ENCODE measurements around the gene GOSR1.
"Not testable (repeated sequence)": the region's sequence is repeated elsewhere in the genome, so short reads cannot be mapped to it uniquely, and the experiment has no call there.

GOSR1 gene

GRCh38 chr17:30506481-30506880 lies 29.3 kb downstream of the GOSR1 start:
- no peak for DNase-seq

- DNase-seq, result no peak
These were observed 36.1 kb downstream of the GOSR1 start for GRCh38 chr17:30513346-30513745.

GRCh38 chr17:30514895-30515596 lies 37.8 kb downstream of the GOSR1 start:
- DNase-seq, result no peak

- no peak for DNase-seq
These were observed 40.6 kb downstream of the GOSR1 start for GRCh38 chr17:30517786-30518185.

- no peak for DNase-seq
These were observed 42.0 kb downstream of the GOSR1 start for GRCh38 chr17:30519166-30519565.

DNA sequence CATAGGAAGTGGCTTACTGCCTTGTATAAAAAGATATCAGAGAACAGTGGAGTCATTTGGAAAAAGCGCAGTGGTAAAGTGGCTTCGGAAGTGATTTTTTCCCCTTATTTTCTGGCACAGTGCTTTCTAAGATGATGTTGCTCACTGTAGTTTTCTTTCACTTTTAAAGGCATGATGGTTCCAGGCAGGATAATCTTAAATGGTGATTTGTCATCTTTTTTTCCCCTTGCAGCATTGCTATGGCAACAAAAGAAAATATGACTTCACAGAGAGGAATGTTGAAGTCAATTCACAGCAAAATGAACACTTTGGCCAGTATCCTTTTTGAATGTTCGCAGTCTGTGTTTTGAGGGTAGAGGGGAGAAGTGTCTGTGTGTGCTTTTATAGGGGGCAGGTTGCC lies 42.5 kb downstream of the GOSR1 start:
- DNase-seq, result no peak

DNA sequence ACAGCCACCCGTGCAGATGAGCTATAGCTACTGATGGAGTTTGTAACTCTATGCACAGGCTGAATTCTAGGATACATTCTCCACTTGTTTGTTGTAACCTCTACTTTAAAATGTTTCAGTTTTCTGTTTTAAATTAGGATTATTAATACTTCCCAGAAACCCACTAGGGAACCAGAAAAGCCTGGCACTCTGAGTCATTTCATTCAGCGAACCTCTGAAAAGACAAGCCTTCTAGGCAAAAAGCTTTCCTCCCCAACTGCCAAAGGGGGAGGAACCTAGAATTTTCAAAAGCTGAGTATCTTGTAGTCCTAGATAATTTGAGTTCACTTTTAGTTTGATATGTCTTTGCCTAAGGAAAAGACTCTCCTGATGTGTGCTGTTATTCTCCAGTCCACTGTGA lies 43.2 kb downstream of the GOSR1 start:
- DNase-seq, result no peak

GRCh38 chr17:30520882-30521281 lies 43.7 kb downstream of the GOSR1 start:
- no peak for DNase-seq

DNA sequence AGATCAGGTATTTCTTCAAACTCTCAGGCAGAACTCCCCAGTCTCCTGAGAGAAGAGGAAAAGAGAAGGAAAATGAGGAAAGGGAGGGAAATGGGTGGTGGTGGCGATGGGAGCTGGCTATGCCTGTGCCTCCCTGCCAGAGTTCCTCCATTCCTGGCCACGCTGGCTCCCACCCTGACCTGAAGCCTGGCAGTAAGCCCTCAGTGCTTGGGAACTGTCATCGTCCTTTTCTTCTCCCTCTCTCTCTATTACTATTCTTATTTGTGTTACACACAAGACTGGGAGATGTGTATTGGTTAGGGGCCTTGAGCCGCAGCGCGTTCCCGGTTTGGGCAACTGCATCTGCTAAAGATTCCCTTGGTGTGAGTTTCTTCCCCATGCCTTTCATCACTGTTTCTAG lies 44.6 kb downstream of the GOSR1 start:
- DNase-seq, result no peak

DNA sequence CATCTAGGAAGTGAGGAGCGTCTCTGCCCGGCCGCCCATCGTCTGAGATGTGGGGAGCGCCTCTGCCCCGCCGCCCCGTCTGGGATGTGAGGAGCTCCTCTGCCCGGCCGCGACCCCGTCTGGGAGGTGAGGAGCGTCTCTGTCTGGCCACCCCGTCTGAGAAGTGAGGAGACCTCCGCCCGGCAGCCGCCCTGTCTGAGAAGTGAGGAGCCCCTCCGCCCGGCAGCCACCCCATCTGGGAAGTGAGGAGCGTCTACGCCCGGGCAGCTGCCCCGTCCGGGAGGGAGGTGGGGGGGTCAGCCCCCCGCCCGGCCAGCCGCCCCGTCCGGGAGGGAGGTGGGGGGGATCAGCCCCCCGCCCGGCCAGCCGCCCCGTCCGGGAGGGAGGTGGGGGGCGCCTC lies 46.0 kb downstream of the GOSR1 start:
- DNase-seq, result not testable (repeated sequence)

GRCh38 chr17:30524847-30525246 lies 47.6 kb downstream of the GOSR1 start:
- DNase-seq, result no peak

- DNase-seq, result no peak
These were observed 49.2 kb downstream of the GOSR1 start for GRCh38 chr17:30526401-30526800.

DNA sequence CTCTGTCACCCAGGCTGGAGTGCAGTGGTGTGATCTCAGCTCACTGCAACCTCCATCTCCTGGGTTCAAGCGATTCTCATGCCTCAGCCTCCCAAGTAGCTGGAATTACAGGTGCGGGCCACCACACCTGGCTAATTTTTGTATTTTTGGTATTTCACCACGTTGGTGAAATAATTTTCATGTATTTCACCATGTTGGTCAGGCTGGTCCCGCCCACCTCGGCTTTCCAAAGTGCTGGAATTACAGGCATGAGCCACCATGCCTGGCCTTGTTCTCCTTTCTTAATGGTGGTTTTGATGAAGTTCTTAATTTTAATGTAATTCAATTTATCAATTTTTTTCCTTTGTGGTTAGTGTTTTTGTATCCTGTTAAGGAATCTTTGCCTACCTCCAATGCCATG lies 51.5 kb downstream of the GOSR1 start:
- DNase-seq, result not testable (repeated sequence)

- no peak for DNase-seq
These were observed 53.3 kb downstream of the GOSR1 start for GRCh38 chr17:30530346-30531025.

GRCh38 chr17:30532871-30533270 lies 55.7 kb downstream of the GOSR1 start:
- DNase-seq, result no peak

- DNase-seq, result no peak
These were observed 57.1 kb downstream of the GOSR1 start for GRCh38 chr17:30534298-30534697.

GRCh38 chr17:30534938-30535921 lies 58.0 kb downstream of the GOSR1 start:
- DNase-seq, result no peak

DNA sequence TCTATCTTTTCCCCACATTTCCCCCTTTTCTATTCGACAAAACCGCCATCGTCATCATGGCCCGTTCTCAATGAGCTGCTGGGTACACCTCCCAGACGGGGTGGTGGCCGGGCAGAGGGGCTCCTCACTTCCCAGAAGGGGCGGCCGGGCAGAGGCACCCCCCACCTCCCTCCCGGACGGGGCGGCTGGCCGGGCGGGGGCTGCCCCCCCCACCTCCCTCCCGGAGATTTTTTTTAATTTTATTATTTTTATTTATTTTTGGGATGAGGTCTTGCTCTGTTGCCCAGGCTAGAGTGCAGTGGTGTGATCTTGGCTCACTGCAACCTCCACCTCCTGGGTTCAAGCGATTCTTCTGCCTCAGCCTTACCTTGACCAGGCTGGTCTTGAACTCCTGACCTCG lies 59.6 kb downstream of the GOSR1 start:
- not testable (repeated sequence) for DNase-seq

DNA sequence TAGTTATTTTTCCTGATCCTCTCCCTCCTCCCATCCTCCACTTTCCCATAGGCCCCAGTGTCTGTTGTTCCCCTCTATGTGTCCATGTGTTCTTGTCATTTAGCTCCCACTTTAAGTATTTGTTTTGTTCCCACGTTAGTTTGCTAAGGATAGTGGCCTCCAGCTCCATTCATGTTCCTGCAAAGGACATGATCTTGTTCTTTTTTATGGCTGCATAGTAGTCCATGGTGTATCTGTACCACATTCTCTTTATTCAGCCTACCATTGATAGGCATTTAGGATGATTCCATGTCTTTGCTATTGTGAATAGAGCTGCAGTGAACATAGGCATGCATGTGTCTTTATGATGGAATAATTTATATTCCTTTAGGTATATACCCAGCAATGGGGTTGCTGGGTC lies 60.5 kb downstream of the GOSR1 start:
- not testable (repeated sequence) for DNase-seq

DNA sequence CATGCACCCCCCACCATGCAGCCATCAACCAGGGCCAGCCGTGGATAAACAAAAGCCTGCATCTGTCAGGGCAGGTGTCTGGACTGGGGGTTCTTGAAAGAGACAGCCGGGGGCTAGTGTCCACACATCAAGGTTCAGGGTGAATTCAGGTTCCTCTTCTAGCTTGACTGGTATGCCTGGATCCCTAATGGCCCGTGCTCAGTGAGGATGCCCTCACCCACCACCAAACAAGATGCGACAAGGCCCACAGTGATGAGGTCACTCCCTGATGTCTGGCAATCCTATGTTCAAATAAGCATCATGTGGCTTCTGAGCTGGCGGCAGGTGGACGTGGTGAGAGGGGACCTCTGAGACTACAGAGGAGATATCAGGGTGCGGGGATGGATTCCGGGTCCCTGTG lies 64.6 kb downstream of the GOSR1 start:
- DNase-seq, result peak; percentile 26

- DNase-seq, result no peak
These were observed 66.2 kb downstream of the GOSR1 start for GRCh38 chr17:30543456-30543855.

GRCh38 chr17:30545024-30545423 lies 67.8 kb downstream of the GOSR1 start:
- DNase-seq, result no peak

DNA sequence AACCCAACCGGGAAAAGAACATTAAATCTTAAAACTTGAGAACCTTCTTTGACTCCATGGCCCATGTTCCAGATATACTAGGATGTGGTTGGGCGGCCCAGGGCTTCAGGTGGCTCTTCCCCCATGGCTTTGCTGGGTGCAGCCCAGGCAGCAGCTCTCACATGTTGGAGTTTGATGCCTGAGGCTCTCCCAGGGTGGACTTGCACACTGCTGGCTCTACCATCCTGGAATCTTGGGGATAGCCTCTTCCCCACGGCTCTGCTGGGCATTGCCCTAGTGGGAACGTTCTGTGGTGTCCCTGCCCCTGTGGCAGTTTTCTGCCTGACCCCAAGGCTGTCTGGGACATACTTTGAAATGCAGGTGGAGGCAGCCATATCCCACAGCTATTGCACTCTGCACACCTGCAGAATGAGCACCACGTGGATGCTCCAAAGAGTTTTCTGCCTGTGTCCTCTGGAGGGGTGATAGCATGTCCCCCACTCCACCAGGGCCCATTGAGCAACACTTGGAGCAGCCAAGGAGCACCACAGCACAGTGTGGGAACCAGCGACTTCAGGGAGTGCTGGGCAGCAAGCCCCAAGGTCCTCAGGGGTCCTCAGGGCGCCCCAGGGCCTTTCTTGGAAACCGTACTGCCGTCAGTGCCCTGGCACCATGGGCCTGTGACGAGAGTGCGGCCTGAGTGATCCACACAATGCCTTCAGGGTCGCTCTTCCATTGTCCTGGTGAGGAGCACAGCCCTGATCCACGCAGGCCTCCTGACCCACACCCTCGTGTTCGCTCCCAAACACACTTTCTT lies 70.8 kb downstream of the GOSR1 start:
- no peak for DNase-seq
